HG03139 (cell line): ENCODE measurements around the gene KRTAP6-1.

Source experiments
- ATAC-seq: cut with Tn5 transposase; IDR thresholded peaks from one replicate; pipeline ENCODE4 v1.9.1; 2021; ENCODE audit not compliant: unreplicated experiment

KRTAP6-1 gene, protein sequence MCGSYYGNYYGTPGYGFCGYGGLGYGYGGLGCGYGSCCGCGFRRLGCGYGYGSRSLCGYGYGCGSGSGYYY

DNA sequence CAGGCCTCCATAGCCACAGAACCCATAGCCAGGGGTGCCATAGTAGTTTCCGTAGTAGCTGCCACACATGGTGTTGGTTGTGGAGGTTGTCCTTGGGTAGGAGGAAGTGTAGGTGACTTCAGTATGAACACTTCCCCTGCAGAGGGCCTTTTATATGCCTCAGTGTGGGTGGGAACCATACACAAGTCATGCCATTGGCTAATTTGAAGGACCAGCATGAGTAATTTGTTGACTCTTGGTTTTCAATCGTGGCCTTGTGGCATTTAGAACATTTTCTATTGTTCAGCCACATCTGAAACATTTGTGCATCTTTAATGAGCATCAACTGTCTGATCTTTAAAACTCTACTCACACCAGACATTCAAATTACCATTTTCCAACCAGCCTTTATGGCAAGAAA is at the start of gene KRTAP6-1:
Gene KRTAP6-1 (minus strand): TSS at position 95 of the 400 bp plus-strand sequence. CDS start 26 bp downstream, at position 69.
- ATAC-seq, result no peak

DNA sequence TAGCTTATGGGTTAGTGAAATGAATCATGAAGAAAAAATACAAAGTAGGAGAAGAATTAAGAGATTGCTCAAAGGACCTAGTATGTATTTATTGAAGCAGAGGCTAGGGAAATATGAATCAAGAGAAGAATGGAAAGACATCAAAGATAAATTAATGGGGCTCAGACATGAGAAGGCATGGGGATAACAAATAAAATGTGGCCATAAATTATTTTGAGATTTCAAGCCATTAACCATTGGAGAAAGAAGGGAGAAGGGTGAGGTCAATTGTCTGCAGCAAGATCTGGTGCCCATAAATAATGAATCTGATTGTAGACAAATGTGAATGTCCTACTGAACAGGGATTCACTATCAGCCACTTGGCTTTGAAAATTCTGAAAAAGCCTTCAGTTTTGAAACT is 39.2 kb upstream of the KRTAP6-1 start:
- ATAC-seq, result no peak

DNA sequence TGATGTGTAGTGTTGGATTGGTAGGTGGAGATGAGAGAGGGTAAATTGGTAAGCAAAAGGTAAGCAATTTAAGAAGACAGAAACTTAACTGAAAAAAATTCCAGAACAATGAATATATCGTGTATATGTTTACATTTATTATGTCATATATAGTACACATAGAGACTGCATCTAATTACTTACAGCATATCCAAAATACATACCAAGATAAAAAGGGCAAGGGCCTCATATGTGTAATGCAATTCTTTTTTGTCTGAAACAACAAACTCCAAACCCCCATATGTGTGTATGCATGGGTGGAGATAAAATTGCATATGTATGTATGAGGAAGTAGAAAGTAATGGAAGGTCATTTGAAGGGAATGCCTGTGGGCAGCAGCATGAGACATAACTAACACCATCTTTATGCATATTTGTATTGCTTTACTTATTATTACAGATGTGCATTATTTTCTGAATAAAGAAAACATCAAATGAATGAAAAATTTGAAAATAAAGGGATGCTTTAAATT is 33.2 kb upstream of the KRTAP6-1 start:
- no peak for ATAC-seq

DNA sequence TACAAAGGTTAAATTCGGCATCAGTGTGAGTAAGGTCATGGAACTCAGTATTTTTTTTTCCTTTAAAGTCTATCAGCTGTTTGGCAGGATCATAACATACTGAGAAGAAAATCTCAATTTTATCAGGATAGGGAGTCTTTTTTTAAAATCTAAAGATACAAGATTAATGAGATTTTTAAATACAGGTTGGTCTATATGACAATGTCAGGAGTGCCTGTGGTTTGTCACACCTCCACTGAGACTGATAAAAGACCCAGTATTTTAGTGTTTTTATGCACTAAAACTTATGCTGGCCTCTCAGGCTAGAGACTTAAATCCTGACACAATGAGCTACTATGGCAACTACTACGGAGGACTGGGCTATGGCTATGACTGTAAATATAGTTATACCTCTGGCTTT is 28.8 kb upstream of the KRTAP6-1 start, which contains the start of gene KRTAP20-3:
Gene KRTAP20-3 (plus strand): TSS at position 301 of the 400 bp plus-strand sequence.
- no peak for ATAC-seq

DNA sequence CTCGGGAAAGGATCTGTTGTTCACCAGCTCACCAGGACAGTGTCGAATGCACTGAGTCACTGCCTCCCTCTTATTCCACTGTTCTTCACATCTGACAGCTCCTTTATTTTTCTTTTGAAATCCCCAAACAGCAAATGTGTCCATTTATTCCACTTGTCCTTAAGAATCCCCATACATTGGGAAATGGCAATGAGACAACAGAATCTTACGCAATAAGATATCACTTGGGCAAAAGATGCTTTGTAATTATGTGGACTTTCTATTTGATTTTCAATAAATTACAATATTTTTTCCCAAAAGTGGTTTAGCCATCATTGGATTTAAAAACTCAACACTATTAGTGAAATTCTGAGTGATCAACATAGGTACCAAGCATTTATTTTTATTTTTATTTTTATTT is 25.0 kb upstream of the KRTAP6-1 start:
- ATAC-seq, result no peak

DNA sequence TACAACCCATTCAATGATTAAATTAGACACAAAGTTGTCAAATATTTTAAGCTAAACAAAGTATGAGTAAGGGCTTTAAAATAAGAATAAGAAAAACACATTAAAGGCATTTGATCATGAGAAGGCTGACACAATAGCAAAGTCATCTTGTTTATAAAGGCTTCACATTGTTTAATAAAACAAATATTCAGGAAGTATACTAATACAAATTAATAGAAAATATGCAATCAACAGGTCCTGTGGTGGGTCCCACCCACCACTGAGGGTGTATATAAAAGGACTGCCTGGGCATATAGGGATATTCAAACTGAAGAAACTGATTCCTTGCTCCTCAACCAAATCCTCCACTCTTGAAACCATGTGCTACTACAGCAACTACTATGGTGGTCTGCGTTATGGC is 21.2 kb upstream of the KRTAP6-1 start, which contains the start of gene KRTAP20-2:
Gene KRTAP20-2 (plus strand): TSS at position 301 of the 400 bp plus-strand sequence. CDS start 58 bp downstream, at position 359.
- no peak for ATAC-seq

DNA sequence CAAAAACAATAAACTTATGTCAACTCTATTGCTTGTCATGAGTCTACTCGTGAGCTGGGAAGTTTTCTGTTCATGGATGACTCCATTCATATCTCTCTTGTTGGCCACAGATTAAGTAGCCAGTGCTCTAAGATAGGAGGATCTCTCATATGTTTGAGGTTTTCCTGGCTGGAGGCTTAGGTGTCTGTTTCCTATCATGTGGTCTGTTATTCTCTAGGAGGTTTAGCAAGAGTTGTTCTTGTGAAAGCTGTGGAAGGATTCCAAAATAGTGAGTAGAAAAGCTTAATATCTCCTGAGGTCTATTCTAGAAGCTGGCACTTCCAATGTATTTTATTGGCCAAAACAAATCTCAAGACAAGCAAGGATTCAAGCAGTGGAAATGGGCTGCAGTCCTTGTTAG is 15.5 kb upstream of the KRTAP6-1 start:
- no peak for ATAC-seq

DNA sequence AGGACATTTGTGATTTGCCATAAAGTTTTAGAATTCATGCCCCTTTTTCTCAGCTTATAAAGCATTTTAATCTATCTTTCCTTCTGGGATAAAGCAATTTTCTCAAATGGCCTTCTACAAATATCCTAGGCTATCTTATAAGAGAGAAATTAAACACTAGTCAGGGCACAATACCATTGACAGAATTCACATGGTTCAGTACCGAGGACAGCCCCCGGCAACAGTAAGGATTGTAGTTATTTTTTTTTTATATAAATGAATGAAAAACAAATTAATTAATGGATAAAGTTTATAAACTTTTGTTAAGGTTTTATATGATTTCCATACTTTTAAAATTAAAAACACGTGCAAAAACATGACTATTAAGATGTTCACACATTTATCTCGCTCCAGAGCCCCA is 14.4 kb upstream of the KRTAP6-1 start:
- no peak for ATAC-seq

DNA sequence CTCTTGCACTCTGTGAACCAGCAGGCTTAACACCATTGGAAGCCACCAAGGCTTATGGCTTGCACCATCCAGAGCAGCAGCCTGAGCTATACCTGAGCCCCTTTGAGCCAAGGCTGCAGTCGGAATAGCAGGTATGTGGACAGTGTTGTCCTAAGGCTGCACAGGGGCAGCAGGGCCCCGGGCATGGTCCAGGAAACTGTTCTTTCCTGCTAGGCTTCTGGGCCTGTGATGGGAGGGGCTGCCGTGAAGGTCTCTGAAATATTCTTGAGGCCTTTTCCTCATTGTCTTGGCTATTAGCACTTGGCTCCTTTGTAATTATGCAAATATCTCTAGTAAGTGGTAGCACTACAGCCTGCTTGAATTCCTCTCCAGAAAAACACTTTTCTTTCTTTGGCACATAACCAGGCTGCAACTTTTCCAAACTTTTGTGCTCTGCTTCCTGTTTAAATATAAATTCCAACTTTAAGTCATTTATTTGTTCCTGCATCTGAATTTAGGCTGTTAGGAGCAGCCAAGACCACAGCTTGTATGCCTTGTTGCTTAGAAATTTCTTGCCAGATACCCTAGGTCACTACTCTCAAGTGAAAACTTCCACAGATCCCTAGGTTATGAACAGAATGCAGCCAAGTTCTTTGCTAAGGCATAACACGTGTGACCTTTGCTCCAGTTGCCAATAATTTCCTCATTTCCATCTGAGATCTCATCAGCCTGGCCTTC is 11.9 kb upstream of the KRTAP6-1 start:
- ATAC-seq, result no peak

DNA sequence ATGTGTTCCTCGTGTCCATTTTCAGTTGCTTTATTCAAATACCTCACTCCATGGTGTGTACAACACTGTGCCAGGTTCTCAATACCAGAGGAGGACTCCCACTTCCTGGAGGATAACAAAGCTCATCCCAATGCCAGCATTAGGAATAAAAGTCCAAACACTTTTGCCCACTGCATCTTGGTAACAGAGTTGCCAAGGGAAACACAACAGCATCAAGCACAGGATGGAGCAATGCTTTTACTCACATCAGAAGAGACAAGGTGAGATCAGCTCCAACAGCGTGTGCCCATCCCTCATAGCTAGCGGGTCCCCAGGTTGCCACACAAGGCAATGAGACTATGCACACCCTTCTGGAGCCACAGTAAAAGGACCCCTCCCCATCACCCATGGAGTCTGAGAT is 9.6 kb upstream of the KRTAP6-1 start:
- ATAC-seq, result no peak

DNA sequence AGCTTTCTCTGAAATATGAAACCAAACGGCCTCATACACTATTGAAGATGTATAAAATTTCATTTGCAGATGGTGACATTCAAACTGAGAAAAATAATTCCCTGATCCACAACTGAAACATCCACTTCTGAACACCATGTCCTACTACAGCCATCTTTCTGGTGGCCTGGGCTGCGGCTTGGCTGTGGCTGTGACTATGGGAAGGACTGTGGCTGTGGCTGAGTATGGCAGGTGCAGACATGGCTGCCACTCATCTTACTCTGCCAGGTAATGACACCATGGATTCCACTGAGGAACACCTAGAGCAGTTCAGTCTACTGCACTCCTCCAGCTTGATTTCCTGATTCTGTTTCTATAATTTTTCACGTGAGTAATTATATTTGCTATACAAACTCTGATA is 6.8 kb upstream of the KRTAP6-1 start, which contains the start of gene KRTAP20-4:
Gene KRTAP20-4 (plus strand): TSS at position 106 of the 400 bp plus-strand sequence.
- ATAC-seq, result no peak

DNA sequence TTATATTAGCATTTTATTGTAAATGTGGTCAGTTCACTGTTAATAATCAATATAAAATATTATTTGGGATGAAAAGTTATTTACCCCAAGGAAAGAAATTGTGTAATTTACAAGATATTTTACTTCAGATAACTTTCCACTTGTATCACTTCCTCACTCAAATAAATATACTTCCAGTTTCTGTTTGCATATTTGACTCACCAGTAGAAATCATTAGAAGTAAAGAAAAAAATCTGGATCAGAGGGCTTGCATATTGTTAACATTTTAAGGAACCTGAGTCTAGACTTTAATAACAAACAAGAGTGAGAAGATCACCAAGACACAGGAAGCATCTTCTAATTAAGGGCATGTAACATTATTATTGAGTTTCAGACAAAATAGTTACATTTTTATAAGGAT is 6.3 kb upstream of the KRTAP6-1 start:
- no peak for ATAC-seq

DNA sequence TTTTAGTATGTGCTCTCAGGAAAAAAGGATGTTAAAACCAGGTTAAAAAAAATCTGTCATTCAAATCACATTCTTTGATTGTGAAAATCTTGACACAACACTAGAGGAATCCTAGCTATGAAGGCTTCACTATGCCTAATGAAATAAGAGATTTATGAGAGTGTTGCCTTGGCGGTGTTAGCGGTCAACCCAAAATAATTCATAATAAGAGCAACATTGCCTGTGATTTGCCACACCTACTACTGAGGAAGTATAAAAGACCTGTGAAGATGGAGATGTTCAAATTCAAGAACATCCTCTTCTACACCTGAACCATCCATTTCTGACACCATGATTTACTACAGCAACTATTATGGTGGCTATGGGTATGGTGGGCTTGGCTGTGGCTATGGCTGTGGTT is 2.4 kb upstream of the KRTAP6-1 start, which contains the start of gene KRTAP20-1:
Gene KRTAP20-1 (plus strand): TSS at position 301 of the 400 bp plus-strand sequence. CDS start 30 bp downstream, at position 331.
- ATAC-seq, result no peak

DNA sequence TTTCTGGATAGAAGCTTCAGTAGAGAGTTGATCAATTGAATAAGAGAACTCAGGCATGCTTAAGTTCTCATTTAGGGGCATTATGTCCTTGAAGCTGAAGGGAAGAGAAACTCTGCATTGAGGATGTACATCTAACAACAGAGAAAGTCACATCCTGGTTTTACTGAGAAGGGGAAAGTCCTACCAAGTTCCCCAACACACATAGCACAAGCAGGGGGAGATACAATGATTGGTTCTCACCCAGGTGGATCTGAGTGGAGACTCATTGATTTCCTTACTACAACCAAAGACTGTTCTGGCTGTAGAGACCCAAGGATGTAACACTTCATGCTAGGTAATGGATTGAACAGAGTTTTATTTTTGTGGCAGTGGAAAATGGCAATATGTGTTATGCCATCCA is 1.5 kb upstream of the KRTAP6-1 start:
- ATAC-seq, result no peak

DNA sequence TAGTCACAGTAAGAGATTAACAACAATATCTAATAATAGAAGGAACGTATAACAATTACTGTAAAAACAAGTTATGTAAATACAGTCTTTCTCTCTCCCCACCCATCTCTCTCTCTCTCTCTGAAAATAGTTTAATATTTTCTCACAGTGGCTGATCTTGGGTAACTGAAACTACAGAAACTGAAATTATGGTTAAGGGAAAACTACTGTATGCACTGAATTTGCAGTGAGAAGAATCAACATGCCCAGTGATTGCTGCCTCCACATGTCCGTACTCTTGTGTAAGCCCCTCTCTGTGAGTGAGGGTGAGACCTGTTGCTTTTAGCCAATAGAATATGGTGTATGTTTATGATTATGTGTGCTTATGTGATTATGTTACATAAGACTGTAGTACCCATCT is 1.6 kb downstream of the KRTAP6-1 start:
- no peak for ATAC-seq

DNA sequence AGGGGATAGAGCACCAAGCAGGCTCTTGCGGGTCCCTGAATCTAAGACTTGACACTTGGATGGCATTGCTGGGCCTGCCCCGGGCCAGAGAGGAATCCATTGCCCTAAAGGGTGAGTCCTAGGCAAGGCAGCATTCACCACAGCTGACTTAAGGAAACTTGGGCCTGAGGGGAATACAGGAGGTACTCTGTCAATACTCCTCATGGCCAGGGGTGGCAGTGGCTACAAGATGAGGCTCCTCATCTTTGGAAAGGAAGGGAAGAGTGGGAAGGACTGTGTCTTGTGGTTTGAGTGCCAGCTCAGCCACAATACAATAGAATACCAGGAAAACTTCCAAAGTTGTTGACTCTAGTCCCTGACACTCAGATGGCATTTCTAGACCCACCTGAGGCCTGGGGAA is 7.8 kb downstream of the KRTAP6-1 start:
- ATAC-seq, result no peak

DNA sequence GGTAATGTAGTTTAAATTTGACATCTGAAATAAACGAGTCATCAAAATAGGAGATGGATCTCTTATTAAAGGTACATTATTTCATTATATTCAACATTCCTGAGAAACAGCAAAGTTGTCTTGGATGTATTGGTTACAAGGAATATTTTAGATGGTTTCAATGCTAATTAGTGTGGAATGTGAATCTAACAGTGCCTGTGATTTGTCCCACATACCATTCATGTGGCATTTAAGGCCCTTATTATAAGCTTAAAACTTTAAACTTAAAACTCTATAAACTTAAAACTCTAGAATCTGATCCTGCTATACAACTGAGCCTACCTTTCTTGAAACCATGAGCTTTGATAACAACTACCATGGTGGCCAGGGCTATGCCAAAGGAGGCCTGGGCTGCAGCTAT is 12.9 kb downstream of the KRTAP6-1 start, which contains the start of gene KRTAP22-1:
Gene KRTAP22-1 (plus strand): TSS at position 301 of the 400 bp plus-strand sequence.
- ATAC-seq, result no peak

DNA sequence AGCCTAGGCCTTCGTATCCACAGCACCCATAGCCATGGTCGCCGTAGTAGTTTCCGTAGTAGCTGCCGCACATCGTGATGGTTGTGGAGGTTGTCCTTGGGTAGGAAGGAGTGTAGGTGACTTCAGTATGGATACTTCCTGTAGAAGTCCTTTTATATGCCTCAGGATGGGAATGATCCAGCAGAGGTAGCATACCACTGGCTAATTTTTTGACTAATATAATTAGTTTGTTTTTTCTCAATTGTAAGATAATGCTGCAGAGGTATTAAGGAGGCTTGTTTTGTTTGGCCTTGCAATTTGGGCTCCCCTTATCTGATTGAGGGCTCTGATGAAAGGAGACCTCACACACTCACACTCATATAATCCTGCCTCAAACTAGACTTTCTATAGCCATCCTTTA is 14.9 kb downstream of the KRTAP6-1 start, which contains the start of gene KRTAP6-2:
Gene KRTAP6-2 (minus strand): TSS at position 101 of the 400 bp plus-strand sequence. CDS start 28 bp downstream, at position 73.
- ATAC-seq, result no peak

DNA sequence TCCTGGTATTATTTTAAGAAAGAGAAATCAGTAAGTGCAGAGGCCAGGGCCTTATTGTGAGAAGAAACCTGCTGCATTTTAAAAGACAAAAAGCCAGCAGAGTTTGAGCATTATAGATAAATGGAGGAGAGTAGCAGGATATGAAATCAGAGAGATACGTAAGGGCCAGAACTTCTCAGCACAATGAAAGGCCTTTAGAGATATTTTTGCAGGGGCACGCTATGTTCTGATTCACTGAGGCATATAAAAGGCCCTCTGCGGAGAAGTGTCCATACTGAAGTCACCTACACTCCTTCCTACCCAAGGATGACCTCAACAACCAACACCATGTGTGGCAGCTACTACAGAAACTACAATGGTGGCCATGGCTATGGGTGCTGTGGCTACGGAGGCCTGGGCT is 21.6 kb downstream of the KRTAP6-1 start, which contains the start of gene KRTAP6-3:
Gene KRTAP6-3 (plus strand): TSS at position 301 of the 400 bp plus-strand sequence. CDS start 6 bp downstream, at position 307.
- ATAC-seq, result no peak

DNA sequence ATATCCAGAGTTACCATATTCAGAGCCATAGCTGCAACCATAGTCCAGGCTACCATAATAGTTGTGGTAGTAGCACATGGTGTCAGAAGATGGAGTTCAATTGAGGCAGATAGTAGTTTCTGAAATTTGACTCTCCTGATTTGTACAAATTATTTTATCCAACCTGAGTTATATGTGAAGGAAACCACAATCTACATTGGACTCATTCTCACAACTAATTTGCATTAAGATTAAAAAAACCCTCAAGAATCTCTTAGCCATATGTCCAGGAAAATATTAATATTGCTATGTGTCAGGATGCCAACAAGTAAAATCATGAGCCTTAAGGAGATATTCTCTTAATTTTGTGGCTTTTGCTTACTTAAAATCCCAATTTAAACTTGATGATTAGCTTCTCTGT is 23.4 kb downstream of the KRTAP6-1 start, which contains the start of gene KRTAP22-2:
Gene KRTAP22-2 (minus strand): TSS at position 101 of the 400 bp plus-strand sequence.
- ATAC-seq, result no peak

DNA sequence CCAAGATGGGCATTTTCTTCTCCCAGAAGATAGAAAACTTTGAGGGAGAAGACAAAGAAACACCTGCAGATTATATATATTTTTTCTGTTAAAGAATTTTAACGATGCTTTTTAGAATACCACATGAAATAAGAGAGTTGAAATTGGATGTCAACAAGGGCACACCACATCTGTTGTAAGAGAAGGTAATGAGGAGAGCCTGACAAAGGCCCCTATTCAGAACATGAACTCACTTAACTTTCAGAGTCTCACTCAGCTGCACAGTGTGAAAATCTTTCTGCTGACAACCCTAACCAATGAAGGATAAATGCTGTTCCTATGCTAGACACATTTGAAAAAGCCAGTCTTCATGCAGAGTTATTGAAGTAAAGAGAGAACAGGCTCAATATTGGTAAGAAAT is 30.9 kb downstream of the KRTAP6-1 start:
- no peak for ATAC-seq

DNA sequence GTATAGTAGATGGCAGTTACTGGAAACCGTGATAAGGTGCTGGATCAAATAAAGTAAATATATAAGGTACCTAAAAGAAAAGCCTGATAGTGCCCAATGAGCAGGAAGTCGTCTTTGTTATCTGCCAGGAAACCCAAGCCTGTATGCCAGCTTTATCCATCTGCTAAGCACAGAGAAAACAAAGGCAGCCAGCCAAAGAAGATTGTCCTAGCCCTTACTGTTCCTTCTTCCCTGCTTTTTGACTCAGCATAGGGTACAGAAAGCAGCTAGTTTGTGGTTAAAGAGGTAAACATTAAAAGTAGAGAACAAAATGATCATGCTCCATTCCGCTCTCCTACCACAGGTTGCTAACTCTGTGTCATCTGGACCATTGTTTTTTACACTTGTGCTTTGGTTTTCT is 33.6 kb downstream of the KRTAP6-1 start:
- ATAC-seq, result no peak
